ENCODE data around the gene SEC62. TPM values are rescaled to one million over a fixed set of nuclear protein-coding genes. Genes with fewer than 3 reads are reported as not detected.

Gene SEC62
- total and polyA plus RNA-seq, 2 donors (not counting 1 experiment from before 2014, with no cell fraction given), result 49.9 to 136 TPM

DNA sequence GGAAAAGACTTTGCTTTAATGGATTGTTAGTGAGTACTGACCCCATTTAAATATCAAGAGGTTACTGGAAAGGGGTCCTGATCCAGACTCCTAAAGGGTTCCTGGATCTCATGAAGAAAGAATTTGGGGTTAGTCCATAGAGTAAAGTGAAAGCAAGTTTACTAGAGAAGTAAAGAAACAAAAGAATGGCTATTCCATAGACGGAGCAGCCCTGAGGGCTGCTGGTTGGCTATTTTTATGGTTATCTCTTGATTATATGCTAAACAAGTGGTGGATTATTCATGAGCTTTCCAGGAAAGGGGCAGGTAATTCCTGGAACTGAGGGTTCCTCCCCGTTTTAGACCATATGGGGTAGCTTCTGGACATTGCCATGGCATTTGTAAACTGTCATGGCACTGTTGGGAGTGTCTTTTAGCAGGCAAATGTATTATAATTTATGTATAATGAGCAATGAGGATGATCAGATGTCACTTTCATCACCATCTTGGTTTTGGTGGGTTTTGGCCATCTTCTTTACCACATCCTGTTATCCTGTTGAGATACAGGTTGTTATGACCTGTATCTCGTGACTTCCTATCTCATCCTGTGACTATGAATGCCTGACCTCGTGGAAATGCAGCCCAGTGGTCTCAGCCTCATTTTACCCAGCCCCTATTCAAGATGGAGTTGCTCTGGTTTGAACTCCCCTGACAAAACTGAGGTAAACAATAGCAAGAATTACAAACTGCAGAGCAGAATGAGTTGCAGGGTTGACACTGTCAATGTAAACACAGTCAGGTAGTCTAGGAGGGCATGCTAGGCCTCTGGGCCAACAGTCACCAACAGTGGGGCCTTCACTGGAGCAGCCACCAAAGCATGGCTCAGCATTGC lies 60.9 kb downstream of the SEC62 start:
- H3K36me3 ChIP-seq (ENCODE audit: control insufficient read depth, insufficient read depth, low read length), result no peaks in the 10 kb centered on the region
- H3K9me3 ChIP-seq (ENCODE audit: control insufficient read depth, insufficient read depth, low read depth, low read length), result no peaks in the 10 kb centered on the region
- no peak overlapping the region for H3K27ac ChIP-seq (ENCODE audit: insufficient read depth, low read length)
- TF ChIP-seq EZH2 (IDR thresholded peaks at IDR 0.05; ENCODE audit: low read length, missing control alignments), result no peak
- TF ChIP-seq, protein P1, sequence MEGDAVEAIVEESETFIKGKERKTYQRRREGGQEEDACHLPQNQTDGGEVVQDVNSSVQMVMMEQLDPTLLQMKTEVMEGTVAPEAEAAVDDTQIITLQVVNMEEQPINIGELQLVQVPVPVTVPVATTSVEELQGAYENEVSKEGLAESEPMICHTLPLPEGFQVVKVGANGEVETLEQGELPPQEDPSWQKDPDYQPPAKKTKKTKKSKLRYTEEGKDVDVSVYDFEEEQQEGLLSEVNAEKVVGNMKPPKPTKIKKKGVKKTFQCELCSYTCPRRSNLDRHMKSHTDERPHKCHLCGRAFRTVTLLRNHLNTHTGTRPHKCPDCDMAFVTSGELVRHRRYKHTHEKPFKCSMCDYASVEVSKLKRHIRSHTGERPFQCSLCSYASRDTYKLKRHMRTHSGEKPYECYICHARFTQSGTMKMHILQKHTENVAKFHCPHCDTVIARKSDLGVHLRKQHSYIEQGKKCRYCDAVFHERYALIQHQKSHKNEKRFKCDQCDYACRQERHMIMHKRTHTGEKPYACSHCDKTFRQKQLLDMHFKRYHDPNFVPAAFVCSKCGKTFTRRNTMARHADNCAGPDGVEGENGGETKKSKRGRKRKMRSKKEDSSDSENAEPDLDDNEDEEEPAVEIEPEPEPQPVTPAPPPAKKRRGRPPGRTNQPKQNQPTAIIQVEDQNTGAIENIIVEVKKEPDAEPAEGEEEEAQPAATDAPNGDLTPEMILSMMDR (conservative IDR thresholded peaks at IDR 0.05 in 1 of 2, IDR thresholded peaks at IDR 0.05 in 1 of 2; ENCODE audit: low read depth in 1 of 2, low read length in 2 of 2), result no peak
- no peak for DNase-seq (ENCODE audit: low read depth in 2 of 2)
- H4K20me1 ChIP-seq (ENCODE audit: control insufficient read depth, extremely low read depth, insufficient read depth, low read length), result no peaks in the 10 kb centered on the region
- no peak overlapping the region for H3K4me3 ChIP-seq (replicated peaks in 1 of 4; ENCODE audit: control extremely low read depth in 1 of 4, insufficient read depth in 1 of 4, low read depth in 3 of 4, low read length in 4 of 4)
- no peaks in the 10 kb centered on the region for H3K79me2 ChIP-seq (ENCODE audit: control insufficient read depth, insufficient read depth, low read length)
- no peak overlapping the region for H3K4me2 ChIP-seq (ENCODE audit: extremely low read depth, insufficient read depth, low read length)
- no peaks in the 10 kb centered on the region for H3K4me1 ChIP-seq (ENCODE audit: control insufficient read depth, extremely low read depth, insufficient read depth, low read length)
- no peak overlapping the region for H3K9ac ChIP-seq (ENCODE audit: insufficient read depth, low read length)
- H2AFZ ChIP-seq (ENCODE audit: low read length), result no peak overlapping the region
- no peaks in the 10 kb centered on the region for H3K27me3 ChIP-seq (ENCODE audit: control insufficient read depth, insufficient read depth, low read length)

DNA sequence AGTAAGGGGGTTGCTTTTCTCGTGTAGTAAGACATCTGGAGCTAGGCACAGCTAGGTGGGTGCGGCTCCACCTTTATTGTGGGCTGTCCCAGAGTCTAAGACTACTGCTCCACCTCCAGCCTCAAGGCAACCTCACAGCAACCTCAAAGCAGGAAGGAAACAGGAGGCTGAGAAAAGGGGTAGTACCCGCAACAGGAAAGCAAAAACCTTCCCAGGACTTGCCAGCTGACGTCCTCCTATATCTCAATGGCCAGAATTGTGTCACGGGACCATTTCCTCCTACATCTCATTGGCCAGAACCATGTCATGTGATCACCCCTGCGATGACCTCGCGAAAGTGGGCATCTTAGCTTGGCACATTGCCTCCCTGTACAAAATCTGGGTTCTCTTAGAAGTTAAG lies 66.9 kb downstream of the SEC62 start:
- Histone ChIP-seq H3K4me3 (replicated peaks in 1 of 4; ENCODE audit: control extremely low read depth in 1 of 4, insufficient read depth in 1 of 4, low read depth in 3 of 4, low read length in 4 of 4) (no peak overlapping the region), H3K4me2 (ENCODE audit: extremely low read depth, insufficient read depth, low read length) (no peak overlapping the region), H3K27me3 (ENCODE audit: control insufficient read depth, insufficient read depth, low read length) (peaks cover 10% of the 10 kb centered on the region), H3K27ac (ENCODE audit: insufficient read depth, low read length) (no peak overlapping the region), H4K20me1 (ENCODE audit: control insufficient read depth, extremely low read depth, insufficient read depth, low read length) (no peaks in the 10 kb centered on the region), H3K9ac (ENCODE audit: insufficient read depth, low read length) (no peak overlapping the region), H3K4me1 (ENCODE audit: control insufficient read depth, extremely low read depth, insufficient read depth, low read length) (no peaks in the 10 kb centered on the region), H3K79me2 (ENCODE audit: control insufficient read depth, insufficient read depth, low read length) (no peaks in the 10 kb centered on the region), H3K9me3 (ENCODE audit: control insufficient read depth, insufficient read depth, low read depth, low read length) (no peaks in the 10 kb centered on the region), H2AFZ (ENCODE audit: low read length) (no peak overlapping the region), H3K36me3 (ENCODE audit: control insufficient read depth, insufficient read depth, low read length) (no peaks in the 10 kb centered on the region)
- no peak for DNase-seq (ENCODE audit: low read depth in 2 of 2)
- TF ChIP-seq, protein P1 (conservative IDR thresholded peaks at IDR 0.05 in 1 of 2, IDR thresholded peaks at IDR 0.05 in 1 of 2; ENCODE audit: low read depth in 1 of 2, low read length in 2 of 2), result no peak
- TF ChIP-seq EZH2 (IDR thresholded peaks at IDR 0.05; ENCODE audit: low read length, missing control alignments), result no peak

DNA sequence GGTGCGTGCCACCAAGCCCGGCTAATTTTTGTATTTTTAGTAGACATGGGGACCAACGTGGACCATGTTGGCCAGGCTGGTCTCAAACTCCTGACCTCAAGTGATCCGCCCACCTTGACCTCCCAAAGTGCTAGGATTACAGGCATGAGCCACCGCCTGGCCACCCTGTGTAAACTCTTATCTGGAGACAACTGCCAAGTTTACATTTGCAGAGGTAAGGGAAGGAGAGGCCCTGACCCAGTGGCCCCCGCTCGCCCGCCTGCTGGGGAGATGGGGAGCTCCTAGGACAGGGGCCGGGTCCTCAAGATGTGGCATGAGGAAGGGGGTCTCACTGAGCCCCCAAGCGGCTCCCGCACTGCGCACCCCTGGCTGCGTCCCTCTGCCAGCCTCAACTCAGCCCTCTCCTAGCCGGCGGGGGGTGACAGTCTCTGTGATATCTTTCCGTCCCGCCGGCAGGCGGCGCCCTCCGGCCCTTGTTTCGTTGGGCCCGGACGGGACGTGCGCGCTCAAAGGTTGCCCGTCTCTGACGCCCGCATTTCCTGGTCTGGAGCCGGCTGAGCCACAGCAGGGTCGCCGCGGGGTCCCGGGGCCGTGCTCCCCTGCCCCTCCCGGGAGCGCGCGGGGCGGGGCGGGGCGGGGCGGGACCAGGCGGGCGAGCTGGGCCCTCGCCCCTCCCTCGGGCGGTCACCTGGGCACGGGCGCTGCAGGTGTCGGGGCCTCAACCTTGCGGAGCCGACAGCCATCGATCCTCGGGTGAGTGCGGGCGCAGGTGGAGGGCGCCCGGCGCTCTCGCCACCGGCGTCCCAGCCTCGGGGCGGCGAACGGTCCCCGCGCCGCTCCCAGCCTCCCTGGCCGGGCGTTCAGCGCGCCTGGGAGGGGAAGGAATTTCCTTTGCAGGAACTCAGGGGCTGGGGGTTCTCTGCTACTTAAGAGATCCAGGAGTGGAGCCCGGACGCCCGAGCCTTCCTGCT lies 71.1 kb downstream of the SEC62 start, which contains the start of gene GPR160:
Gene GPR160, plus strand, starts transcription at position 533 of the 971 bp plus-strand sequence. CDS start 45,978 bp downstream, outside the sequence.
- Histone ChIP-seq H3K36me3 (ENCODE audit: control insufficient read depth, insufficient read depth, low read length) (no peaks in the 10 kb centered on the region), H3K4me3 (replicated peaks in 1 of 4; ENCODE audit: control extremely low read depth in 1 of 4, insufficient read depth in 1 of 4, low read depth in 3 of 4, low read length in 4 of 4) (peak within 1 kb of the TSS; percentile 26 to 57 (median 48)), H4K20me1 (ENCODE audit: control insufficient read depth, extremely low read depth, insufficient read depth, low read length) (no peaks in the 10 kb centered on the region), H3K4me2 (ENCODE audit: extremely low read depth, insufficient read depth, low read length) (peak within 1 kb of the TSS; percentile 80), H3K4me1 (ENCODE audit: control insufficient read depth, extremely low read depth, insufficient read depth, low read length) (no peaks in the 10 kb centered on the region), H3K27me3 (ENCODE audit: control insufficient read depth, insufficient read depth, low read length) (peaks cover 26% of the 10 kb centered on the region), H3K79me2 (ENCODE audit: control insufficient read depth, insufficient read depth, low read length) (no peaks in the 10 kb centered on the region), H2AFZ (ENCODE audit: low read length) (no peak within 1 kb of the TSS), H3K27ac (ENCODE audit: insufficient read depth, low read length) (no peak within 1 kb of the TSS), H3K9ac (ENCODE audit: insufficient read depth, low read length) (no peak within 1 kb of the TSS), H3K9me3 (ENCODE audit: control insufficient read depth, insufficient read depth, low read depth, low read length) (no peaks in the 10 kb centered on the region)
- peak; percentile 14 to 33 for DNase-seq (ENCODE audit: low read depth in 2 of 2)
- TF ChIP-seq, protein P1 (conservative IDR thresholded peaks at IDR 0.05 in 1 of 2, IDR thresholded peaks at IDR 0.05 in 1 of 2; ENCODE audit: low read depth in 1 of 2, low read length in 2 of 2), result peak; percentile 62 to 64
- TF ChIP-seq EZH2 (IDR thresholded peaks at IDR 0.05; ENCODE audit: low read length, missing control alignments), result no peak

Data from fibroblast of lung (primary cell).